Fibroblast of skin of left quadriceps (primary cell): ENCODE data around the gene RNASE4.

Source experiments
- DNase-seq, 2 experiments: peaks; one replicate each; pipeline ENCODE4 v3.0.0-alpha.2; 2013; ENCODE audit warnings: low read depth in 2 of 2

The RNASE4 gene

DNA sequence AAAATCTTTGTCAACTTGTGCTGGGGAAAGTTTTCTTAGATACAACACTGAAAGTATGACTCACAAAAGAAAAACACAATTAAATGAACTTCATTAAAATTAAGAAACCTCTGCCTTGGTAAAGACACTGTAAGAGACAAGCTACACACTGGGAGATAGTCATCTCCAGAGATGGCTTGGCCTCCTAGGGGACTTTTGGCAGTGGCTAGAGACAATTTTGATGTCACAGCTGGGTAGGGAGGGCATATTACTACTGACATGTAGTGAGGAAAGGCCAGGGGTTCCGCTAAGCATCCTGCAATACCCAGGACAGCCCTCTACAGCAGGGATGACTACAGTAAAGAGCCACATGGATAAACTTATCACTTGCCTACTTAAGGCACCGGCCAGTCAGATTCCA is 8.7 kb upstream of the RNASE4 start:
- no peak for DNase-seq

DNA sequence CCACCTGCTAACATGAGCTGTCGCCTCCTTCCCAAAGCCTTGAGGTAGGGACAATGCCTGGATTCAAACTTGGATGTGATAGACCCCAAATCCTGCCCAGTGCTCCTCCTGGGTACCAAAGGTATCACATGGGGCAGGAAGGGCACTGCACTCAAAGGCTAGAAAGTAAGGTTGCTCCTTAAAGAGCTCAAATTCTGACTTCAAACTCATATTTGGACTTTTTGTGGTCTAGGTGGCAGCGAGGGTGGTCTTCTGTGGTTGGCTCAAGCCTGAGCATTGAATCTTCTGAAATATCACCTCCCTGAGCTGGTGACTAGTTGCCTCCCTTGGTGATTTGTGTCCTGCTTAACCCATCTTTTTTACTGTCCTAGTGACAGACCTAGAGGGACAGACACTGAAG is 8.3 kb upstream of the RNASE4 start:
- DNase-seq: no peak

DNA sequence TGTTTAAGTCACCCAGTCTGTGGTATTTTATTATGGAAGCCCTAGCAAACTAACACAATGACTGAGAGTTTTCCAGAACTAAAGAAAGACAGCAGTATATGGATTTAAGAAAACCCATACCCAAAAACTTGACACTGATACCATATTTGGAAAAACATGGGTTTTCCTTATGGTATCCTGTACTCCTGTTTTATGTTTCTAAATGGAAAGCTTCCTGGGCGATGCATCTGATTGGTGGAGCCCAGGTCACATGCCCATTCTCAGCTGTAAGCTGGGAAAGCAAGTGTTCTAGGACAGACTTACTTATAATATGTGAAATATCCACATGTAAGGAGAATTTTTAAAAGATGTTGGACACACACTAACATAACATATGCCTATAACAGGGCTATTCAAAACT is 4.5 kb upstream of the RNASE4 start:
- peak in 1 of 2 experiments; percentile 9 for DNase-seq

DNA sequence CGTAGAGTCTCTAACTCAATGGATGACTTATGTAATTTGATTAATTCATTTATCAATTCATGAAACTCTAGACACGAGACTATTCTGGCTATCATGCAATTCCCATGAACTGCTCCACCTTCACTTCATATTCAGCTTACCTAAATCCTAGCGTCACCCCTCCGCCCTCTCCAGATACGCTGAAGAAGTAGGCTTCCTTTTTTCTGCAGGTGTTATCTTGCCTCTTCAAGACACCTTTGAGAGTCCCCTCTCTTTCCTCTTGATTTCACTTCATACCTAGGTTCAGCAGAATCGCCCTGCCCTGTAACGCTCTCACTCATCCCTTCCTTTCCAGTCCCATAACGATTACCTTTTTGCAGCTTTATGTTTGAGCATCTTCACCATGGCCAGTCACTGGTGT is 4.0 kb upstream of the RNASE4 start:
- DNase-seq: no peak

DNA sequence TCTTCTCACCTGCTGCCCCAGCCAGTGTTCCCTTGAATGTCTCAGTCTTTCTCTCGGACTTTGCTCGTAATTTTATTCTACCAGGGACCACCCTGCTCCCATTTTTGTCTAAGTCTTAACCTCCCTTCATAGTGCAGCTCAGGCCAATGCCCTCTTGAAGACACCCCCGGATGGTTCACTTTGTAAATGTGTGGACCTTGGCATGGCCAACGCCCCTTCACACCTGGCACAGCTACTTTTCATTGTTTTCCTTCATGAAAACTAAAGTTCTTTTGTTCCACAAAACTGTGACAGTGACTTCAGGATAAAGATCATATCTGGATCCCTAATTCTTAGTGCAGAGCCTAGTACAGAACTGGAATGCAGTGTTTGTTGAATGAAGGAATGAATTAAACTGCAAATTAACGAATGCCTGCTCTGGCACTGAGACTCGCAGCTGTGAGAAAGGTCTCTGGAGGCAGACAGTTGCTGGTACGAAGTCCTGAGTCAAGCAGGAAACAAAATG is 3.5 kb upstream of the RNASE4 start:
- no peak for DNase-seq

DNA sequence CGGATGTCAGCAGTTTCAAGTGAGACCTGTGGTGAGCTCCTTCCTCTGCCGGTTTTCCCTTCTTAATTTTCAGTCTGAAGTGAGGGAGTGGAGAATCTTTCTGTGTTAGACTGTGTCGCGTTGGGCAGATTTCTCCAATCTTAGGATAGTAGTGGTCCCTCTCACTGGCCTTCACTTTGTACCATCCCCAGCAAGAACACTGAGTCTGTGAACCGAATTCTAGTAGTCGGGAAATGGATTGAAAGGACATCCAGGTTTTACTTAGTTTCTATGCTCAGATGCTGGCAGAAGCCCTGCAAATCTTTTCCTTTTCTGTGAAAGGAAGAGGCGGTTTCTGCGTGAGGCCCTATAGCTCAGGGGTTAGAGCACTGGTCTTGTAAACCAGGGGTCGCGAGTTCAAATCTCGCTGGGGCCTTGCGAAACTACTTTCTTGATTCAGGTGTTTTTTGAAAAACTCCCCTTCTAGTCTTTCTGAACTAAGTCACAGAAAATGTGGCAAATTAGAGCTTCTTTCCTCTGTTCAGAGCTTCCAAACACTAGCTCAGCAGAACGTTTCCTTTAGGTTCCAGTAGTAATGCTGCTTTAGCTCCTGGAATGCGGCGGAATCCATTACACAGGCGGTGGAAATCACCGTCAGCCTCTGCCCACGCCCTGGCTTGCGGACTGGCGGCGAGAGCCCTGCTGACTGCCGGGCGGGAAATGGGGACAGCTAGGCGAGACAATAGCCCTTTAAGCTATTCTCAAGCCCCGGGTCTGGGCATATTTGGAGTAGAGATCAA is 2.8 kb upstream of the RNASE4 start:
- peak; percentile 77 to 78 for DNase-seq

DNA sequence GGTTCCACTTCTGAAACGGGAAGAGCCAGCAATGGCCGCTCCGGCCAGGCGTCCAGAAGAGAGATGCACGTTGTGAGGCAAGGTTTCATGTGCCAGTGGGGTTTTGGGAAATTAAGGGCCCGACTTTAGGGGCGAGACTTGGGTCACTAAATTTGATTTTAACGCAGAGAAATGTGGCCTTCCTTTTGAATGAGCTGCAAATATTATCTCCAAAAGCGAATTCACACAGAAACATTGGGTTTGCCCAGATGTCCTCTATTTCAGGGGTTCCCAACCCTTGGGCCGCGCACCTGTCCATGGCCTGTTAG is 2.3 kb upstream of the RNASE4 start:
- DNase-seq: no peak

DNA sequence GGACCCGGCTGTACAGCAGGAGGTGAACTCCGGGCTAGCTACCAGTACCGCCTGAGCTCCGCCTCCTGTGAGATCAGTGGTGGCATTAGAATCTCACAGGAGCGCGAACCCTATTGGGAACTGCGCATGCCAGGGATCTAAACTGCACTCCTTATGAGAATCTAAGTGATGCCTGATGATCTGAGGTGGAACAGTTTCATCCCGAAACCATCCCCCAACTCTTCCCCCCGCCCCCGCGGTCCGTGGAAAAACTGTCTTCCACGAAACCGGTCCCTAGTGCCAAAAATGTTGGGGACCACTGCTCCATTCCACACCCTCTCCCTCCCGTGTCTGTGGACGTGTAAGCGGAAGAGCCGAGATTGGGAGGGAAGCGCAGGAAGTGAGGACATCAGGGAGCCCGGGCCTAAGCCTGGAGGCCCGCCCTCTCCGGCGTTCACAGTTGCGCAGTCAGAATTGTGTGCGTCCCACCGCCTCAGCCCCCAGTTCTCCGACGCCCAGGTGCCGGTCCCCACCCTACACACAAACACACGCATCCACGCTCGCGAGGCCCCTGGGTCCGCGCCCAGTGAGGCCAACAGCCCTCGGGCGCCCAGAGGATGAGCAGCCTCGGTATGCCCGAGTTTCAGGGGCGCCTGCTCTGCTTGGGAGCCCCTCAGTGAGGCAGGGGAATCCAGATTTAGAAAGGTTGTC is 1.8 kb upstream of the RNASE4 start:
- peak; percentile 84 for DNase-seq

DNA sequence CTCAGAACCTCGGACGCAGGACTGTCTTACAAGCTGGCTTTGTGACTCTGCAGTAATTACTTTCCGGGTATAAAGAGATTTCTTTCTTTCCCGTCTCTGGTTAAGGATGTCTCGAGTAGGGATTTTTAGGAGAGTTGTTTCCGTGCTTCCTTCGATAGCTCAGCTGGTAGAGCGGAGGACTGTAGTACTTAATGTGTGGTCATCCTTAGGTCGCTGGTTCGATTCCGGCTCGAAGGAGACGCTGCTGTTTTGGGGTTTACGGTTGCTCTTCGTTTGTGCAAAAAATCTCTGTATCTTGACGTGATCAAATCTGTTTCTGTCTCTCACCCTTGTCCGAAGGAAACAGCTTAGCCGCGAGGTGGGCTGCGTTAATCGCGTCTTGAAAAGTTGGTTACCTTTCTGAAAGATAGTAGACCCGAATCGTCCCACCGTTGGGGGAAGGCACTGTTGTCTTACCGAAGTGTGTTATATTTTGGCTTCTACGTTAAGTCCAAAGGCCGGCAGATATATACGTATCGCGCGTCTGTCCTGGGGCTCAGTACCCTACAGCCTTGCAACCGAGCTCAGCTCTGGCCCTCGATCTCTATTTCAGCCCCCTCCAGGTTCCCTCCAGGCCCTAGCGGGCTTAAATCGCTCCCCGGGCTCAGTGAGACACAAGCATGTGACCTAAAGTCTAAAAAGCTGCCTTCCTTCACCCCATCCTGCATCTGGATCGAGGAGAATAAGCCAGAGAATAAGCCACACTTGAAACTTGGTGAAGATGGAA is 1.1 kb upstream of the RNASE4 start:
- peak; percentile 84 to 86 for DNase-seq

DNA sequence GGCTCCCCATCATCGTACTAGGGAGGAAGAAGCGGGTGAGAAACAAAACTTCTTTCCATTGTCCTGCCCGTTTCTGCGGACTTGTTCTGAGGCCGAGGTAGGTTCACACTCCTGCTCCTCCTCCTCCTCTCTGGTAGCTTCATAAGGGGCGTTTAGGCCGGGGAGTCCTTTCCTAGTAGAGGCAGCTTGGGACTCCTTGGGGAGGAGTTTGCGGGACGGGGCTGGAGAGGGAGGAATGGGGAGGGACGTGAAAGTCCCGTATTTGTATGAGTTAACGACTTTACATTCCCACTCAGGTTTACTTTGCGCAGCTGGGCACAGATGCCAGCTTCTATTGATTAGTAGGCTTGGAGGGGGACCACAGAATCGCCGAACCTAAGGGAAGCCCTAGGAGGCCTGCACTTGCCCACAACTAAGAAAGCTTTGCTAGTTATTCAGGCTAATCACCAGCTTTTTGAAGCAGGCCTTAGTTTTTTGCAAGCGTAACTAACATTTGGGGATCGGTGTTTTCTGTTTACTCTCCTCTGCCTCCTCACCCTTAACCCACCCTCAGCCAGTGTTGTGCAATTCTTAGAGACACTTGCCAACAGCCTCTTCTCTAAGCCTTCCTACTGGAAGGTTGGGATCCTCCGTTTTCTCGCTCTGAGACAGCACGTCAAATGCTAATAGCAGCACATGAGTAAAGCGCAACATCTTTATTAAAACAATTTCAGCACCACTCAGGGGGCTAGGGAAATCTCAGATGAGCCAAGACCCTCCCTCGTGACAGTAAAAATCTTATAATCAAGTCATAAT is 499 bp downstream of the RNASE4 start:
- peak in 1 of 2 experiments; percentile 14 for DNase-seq

DNA sequence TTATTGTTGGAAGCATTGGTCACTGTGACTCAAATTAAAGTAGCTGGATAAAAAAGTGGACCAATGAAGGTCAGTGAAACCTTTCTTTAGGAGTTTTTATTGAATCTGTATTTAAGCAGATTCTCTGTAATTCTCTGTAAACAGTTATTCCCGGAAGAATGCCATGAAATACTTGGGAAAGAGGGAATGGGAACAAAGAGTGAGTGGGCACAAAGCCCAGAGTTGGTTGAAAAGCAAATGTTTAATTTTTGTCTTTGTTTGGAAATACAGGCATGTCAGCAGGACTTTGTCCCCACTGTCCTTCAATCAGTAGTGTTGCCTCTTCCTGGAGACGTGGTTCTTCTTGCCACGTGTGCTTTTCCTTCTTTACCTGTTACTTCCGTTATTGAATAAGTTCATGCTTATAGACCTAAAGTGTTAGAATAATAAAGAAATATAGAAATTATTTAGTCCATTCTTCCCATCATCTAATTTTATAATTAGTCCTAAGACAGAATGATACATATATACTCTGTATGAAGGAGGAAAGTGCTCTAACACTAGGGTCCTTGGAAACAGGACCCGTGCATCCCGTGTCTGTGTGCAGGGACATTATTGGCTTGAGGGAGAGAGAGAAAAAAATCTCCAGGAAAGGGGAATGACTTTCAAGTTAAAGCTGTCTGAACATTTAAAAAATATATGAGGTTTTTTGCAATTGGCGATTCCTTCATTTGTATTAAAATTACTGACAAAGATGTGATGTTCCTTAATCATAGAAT is 2.2 kb downstream of the RNASE4 start:
- DNase-seq: no peak

DNA sequence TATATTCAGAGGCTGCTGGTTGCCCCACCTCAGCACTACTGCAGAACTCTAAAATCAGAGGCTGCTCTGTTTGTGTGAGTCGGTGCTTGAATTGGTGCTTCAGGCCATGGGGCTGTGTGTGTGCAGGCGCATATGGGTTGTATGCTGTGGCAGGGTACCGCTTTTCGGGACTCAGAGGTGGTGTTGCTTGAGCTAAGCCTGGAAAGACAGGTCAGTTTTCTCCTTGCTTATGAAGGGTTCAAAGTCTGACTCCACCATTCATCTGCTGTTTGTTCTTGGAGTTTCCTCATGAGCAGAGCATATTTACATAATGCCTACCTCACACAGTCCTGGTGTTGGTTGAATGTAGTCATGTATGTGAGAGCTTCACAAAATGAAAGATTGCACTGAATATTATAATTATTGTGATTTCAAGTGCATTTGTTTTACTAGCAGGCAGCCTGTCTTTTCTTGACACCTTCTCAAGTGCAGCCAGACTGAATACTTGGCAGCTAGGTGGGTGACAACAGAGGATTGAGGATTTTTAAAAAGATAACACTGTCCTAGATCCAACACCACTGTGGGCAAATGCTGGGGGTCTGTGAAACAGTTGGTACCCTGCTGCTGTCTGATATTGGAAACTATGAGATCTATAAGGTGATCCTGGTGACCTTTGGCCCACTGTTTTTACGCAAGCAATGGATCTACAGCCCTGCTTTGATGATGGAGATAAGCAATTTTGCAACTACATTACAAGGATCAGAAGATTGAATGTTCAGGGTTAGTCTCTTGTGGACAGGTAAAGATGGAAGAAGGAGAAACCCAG is 3.2 kb downstream of the RNASE4 start:
- no peak for DNase-seq

DNA sequence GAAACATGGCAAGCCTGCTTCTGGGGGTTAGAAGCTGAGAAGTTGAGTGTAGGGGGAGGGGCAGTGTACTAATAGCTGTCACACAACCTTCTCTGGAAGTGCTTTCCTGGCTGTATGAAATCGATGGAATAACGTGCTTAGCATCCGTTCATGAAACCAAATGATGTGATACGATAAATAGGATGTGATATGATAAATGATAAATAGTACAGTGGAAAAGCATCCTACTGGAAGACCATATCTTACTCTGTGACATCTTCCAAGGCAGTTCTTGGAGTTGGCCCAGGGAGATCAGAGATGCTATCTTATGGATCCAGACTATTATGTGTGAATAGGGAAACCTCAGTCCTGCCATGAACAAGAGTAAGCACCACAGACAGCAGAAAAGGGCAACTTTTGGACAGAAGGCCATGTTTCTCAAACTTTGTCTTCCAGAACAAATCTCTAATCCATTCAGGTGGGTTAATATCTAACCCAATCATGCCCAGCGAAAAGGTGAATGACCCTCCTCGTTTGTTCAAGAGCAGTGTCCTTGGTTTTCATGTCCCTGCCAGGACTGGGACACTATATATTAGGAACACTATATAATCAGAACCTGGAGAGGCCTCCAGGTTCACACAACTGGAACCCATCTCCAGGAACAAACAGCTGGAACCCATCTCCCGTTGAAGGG is 3.9 kb downstream of the RNASE4 start, which contains the start of gene ANG:
Gene ANG (plus strand): TSS at position 598 of the 673 bp plus-strand sequence. CDS start 4,801 bp downstream, outside the sequence.
- no peak for DNase-seq

DNA sequence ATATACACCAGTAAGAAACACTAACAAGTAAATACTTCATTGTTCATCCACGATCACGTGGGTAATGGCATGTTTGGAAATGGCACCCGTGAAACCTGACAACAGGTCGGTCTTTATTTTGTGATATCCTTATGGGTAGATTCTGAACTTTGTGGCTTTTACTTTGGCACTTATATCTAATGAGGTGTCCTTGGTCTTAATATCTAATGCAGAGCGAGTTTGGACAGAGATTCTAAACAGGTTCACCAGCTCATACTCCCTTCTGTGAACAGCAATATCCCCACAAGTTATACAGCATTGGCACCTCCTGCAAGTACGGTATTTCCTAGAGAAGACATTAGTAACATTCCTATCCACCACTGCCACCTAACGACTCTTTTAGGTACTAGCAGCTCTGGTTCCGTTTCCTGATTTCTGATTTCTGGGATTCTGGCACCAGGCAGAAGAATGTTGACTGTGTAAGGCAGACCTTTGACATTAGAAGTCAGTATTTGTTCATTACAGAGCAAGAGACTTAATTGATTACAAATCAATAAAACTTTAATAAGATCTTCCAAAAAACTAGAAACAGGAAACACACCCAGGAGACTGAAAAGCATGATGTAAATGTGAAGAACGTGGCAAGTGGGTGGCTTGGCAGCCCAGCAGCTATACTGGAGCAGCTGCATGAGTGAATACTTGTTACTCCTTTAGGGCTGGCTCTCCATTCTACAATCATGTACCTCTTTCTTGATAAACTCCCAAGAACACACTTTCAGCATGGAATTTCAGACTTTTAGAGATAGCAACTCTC is 6.7 kb downstream of the RNASE4 start:
- peak; percentile 28 to 37 for DNase-seq

DNA sequence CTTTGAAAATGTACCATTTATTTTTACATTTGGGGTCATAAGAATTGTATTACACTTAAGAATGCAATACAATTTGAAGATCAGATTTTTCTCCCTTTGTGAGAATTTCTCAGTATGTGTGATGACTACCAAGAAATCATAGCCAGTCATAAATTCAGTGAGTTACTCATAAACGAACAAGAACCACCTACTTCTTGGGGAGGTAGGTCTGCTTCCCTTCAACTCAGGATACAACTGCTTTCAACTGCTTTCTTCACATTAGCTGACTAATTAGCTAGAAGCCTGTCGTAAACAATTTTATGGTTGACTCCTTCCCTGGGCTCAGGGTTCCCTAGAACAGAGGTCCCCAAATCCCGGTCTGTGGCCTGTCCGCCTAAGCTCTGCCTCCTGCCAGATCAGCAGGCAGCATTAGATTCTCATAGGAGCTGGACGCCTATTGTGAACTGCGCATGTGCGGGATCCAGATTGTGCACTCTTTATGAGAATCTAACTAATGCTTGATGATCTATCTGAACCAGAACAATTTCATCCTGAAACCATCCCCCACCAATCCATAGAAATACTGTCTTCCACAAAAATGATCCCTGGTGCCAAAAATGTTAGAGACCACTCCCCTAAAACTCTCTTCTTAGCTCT is 7.9 kb downstream of the RNASE4 start:
- DNase-seq: no peak

DNA sequence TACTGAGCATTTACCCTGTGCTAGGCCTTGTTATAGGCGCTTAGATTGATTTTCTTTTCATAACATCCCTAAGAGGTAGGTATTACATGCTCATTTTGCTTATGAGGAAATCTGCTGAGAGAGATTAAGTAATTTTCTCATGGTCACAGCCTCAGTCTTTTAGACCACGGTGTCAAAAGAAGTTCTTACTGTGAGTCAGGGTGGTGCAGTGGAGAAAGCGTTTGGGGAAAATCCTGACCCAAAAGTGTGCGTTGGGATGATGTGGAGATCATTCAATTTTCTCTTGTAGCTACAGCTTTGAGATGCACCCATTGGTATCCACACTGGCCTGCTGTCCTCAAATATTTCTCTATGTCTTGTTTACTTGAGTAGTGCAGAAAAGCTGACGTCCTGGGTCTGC is 12.4 kb downstream of the RNASE4 start:
- DNase-seq: no peak

DNA sequence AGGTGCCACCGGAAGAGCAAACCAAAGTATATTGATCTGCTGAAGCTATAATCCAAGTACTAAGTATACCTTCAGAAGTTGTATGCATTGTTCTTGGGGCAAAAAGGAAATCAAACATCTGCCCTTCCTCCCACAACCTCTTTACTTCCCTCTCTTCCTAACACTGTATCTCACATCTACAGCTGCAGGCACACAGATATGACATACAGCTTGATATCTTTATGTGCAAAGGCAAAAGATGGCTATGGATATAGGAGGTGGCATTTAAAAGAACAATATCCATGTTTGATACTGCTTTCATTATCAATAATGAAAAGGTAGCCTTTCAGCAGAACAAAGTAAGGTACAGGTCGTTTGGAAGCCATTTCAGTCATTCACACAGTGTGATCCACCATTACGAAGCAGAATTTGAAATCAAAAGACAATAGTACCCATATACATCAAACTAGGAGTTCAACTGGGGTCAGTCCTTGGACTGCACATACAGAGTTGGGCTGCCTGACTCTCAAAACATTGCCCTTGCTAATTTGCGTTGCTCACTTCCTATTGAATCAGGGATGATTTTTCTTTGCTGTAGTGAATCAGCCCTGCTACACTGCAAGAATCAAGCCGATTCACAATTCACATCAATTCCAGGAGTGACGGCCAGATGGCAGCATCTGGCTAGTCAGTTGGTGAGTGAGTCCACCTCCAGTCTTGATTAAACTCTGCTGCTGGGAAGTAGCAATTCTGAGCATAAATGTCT is 13.1 kb downstream of the RNASE4 start:
- DNase-seq: peak; percentile 14 to 24

DNA sequence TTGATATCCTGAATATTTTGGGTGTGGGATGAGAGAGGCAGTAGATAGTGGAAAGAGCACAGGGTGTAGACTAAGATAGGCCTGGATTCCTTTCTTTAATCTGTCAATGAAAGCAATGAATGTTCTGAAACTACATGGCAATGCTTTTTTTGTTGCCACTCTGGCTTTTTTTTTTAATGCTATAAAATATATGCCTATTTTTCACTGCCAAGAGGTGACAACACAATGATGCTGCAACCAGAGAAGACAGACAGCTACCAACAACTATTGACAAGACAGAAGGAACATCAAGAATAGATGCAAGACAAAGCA is 13.6 kb downstream of the RNASE4 start:
- DNase-seq: no peak
